Body of pancreas (tissue), 4 donors: ENCODE measurements around the gene CLEC1B.

Source experiments
- CTCF ChIP-seq, 7 experiments: fragments of 450-650 bp in 4 of 7; fragments of 200-600 bp in 3 of 7; sonication (generic) in 3 of 7; IDR thresholded peaks; one replicate each; pipeline ENCODE4 v1.5.1; 2016 to 2019; ENCODE audit warnings: antibody characterized with exemption in 7 of 7
- POLR2A ChIP-seq, 3 donors: fragments of 450-650 bp; IDR thresholded peaks; one replicate each; pipeline ENCODE4 v1.6.1; 2016; ENCODE audit warnings: antibody characterized with exemption in 3 of 3, mild to moderate bottlenecking in 2 of 3

- TF ChIP-seq CTCF (IDR thresholded peaks at IDR 0.05) (no peak), POLR2A (IDR thresholded peaks at IDR 0.05) (no peak)
Observed at GRCh38 chr12:9973949-9974348, 25.0 kb downstream of the CLEC1B start.
